Esophagus muscularis mucosa (tissue), 4 donors: Measurements from ENCODE around the gene TAS2R5.
"Not testable (repeated sequence)": the region's sequence is repeated elsewhere in the genome, so short reads cannot be mapped to it uniquely, and the experiment has no call there.

ENCODE experiments used
- CTCF ChIP-seq, 3 experiments: fragments of 200-600 bp in 2 of 3; fragments of 450-650 bp in 1 of 3; sonication (generic) in 2 of 3; IDR thresholded peaks; one replicate each; pipeline ENCODE4 v1.5.1; 2017 to 2019; ENCODE audit warnings: antibody characterized with exemption in 3 of 3, mild to moderate bottlenecking in 2 of 3, moderate library complexity in 1 of 3
- EP300 ChIP-seq: sonication (generic); formaldehyde crosslinking; IDR thresholded peaks from one replicate; pipeline ENCODE4 v1.6.1; 2017; ENCODE audit warnings: antibody characterized with exemption
- POLR2A ChIP-seq: fragments of 450-650 bp; IDR thresholded peaks from one replicate; pipeline ENCODE4 v1.6.1; 2017; ENCODE audit warnings: antibody characterized with exemption, moderate library complexity, mild to moderate bottlenecking, low read depth
- POLR2AphosphoS5 ChIP-seq, 2 donors: sonication (generic); formaldehyde crosslinking; IDR thresholded peaks; one replicate each; pipeline ENCODE4 v1.6.1; 2017; ENCODE audit warnings: antibody characterized with exemption in 2 of 2

DNA sequence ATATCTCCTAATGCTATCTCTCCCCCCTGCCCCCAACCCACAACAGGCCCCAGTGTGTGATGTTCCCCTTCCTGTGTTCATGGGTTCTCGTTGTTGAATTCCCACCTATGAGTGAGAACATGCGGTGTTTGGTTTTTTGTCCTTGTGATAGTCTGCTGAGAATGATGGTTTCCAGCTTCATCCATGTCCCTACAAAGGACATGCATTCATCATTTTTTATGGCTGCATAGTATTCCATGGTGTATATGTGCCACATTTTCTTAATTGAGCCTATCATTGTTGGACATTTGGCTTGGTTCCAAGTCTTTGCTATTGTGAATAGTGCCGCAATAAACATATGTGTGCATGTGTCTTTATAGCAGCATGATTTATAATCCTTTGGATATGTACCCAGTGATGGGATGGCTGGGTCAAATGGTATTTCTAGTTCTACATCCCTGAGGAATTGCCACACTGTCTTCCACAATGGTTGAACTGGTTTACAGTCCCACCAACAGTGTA lies 19.9 kb upstream of the TAS2R5 start:
- not testable (repeated sequence) for TF ChIP-seq CTCF (IDR thresholded peaks at IDR 0.05); POLR2AphosphoS5 (IDR thresholded peaks at IDR 0.05); POLR2A; EP300
